ENCODE data around the gene WNT16. TPM values are rescaled to one million over a fixed set of nuclear protein-coding genes. Genes with fewer than 3 reads are reported as not detected.

The WNT16 gene
- total RNA-seq, 1 experiment from 2014 or later: not detected

- no peak overlapping the region for H3K4me3 Mint-ChIP-seq
- no peak overlapping the region for H3K14ac ChIP-seq (ENCODE audit: insufficient read depth, low read length)
- peaks cover 5% of the 10 kb centered on the region for H3K79me1 ChIP-seq (ENCODE audit: insufficient read depth, low read depth, low read length, poor library complexity, severe bottlenecking)
- no peak overlapping the region for H2BK5ac ChIP-seq (ENCODE audit: insufficient read length, low read length)
- H4K20me1 ChIP-seq (ENCODE audit: control insufficient read depth, insufficient read depth, insufficient read length): no peaks in the 10 kb centered on the region
- H2BK12ac ChIP-seq (ENCODE audit: insufficient read length, low read depth, low read length): no peak overlapping the region
- no CpG with 5 or more reads among the region's 4 CpGs for WGBS (ENCODE audit: extremely low coverage, insufficient read length, low lambda C conversion rate)
- no peak overlapping the region for H3K18ac ChIP-seq (ENCODE audit: insufficient read length, low read depth, low read length)
- no peak overlapping the region for H2AK5ac ChIP-seq (ENCODE audit: insufficient read length, low read length)
- no peak overlapping the region for H3K9ac ChIP-seq (ENCODE audit: extremely low read depth, insufficient read length, low read length)
- no peak for DNase-seq
- no peaks in the 10 kb centered on the region for H3K23me2 ChIP-seq (ENCODE audit: insufficient read length, low read depth, low read length, poor library complexity, severe bottlenecking)
- no peak overlapping the region for H3K4me2 ChIP-seq (ENCODE audit: insufficient read depth, insufficient read length, low read length)
- no peak overlapping the region for H4K91ac ChIP-seq (ENCODE audit: insufficient read length, low read depth, low read length)
- TF ChIP-seq CTCF (conservative IDR thresholded peaks at IDR 0.05): no peak
- no peak overlapping the region for H4K8ac ChIP-seq (replicated peaks; ENCODE audit: insufficient read length, low read depth, low read length)
- H3T11ph ChIP-seq (ENCODE audit: low read length): no peak overlapping the region
- H4K5ac ChIP-seq (ENCODE audit: insufficient read length, low read depth, low read length): no peak overlapping the region
- no peaks in the 10 kb centered on the region for H3K9me3 ChIP-seq (ENCODE audit: control insufficient read depth, low read depth, low read length)
- no peaks in the 10 kb centered on the region for H3K9me3 Mint-ChIP-seq
- H2AFZ ChIP-seq (ENCODE audit: low read length): no peak overlapping the region
- peak overlapping the region in 1 of 3 experiments; percentile 14; a peak in 1 of 7 replicates for H3K27ac Mint-ChIP-seq
- H3K27me3 Mint-ChIP-seq (ENCODE audit: low read depth): no peaks in the 10 kb centered on the region
- no peak overlapping the region for H3K4ac ChIP-seq (ENCODE audit: low read depth, low read length)
- no peaks in the 10 kb centered on the region for H3K4me1 ChIP-seq (ENCODE audit: insufficient read depth, low read length)
- peaks cover 2 to 6% (median 4%) of the 10 kb centered on the region in 3 experiments; a peak in 3 of 7 replicates for H3K36me3 Mint-ChIP-seq (ENCODE audit: insufficient read depth in 1 of 3, low read depth in 3 of 3)
- H3K27ac ChIP-seq (ENCODE audit: insufficient read length, low read depth, low read length): no peak overlapping the region
- H3K4me1 Mint-ChIP-seq: peaks cover 16 to 26% of the 10 kb centered on the region in 2 experiments
- no peak overlapping the region for H3K23ac ChIP-seq (ENCODE audit: insufficient read length, low read depth, low read length)
- no peak overlapping the region for H2BK120ac ChIP-seq (ENCODE audit: low read depth, low read length, poor library complexity, severe bottlenecking)
- peaks cover 22% of the 10 kb centered on the region; the same call in 1 of the 2 replicates for H3K79me2 ChIP-seq (ENCODE audit: insufficient read depth, low read length)
- H2BK20ac ChIP-seq (ENCODE audit: low read depth, low read length, poor library complexity, severe bottlenecking): no peak overlapping the region
- no peaks in the 10 kb centered on the region for H3K27me3 ChIP-seq (ENCODE audit: insufficient read depth, low read length)
- H2BK15ac ChIP-seq (ENCODE audit: low read depth, low read length): no peak overlapping the region
- H3K56ac ChIP-seq (ENCODE audit: insufficient read length, low read depth, low read length): no peak overlapping the region
Observed at GRCh38 chr7:121385056-121385799, 56.4 kb downstream of the WNT16 start.
